OCI-LY1 (cell line): ENCODE results near the gene LAMC2.

Source experiments
- H2AFZ ChIP-seq: fragments of 200-600 bp; sonication (generic), shearing (Covaris generic); 2 replicates; pipeline ENCODE4 v1.6.0; 2014; ENCODE audit warnings: antibody characterized with exemption, mild to moderate bottlenecking, low read length
- H3F3A ChIP-seq: fragments of 200-600 bp; sonication (generic), shearing (Covaris generic); 2 replicates; pipeline ENCODE4 v1.6.0; 2014; ENCODE audit warnings: mild to moderate bottlenecking, antibody characterized with exemption, low read length, moderate library complexity; ENCODE audit not compliant: insufficient read depth
- H3K27ac ChIP-seq: fragments of 200-600 bp; sonication (generic); 2 replicates; pipeline ENCODE4 v1.5.1; 2014; ENCODE audit warnings: low read length, mixed run types, mild to moderate bottlenecking, low read depth; ENCODE audit not compliant: poor library complexity, severe bottlenecking
- H3K27me3 ChIP-seq: fragments of 200-600 bp; sonication (generic); 2 replicates; pipeline ENCODE4 v1.6.0; 2014; ENCODE audit warnings: antibody characterized with exemption, mild to moderate bottlenecking, low read length, moderate library complexity; ENCODE audit not compliant: insufficient read depth
- H3K36me3 ChIP-seq: fragments of 200-600 bp; sonication (generic); 2 replicates; pipeline ENCODE4 v1.6.1; 2014; ENCODE audit warnings: mild to moderate bottlenecking, antibody characterized with exemption, low read length, moderate library complexity, mixed read lengths; ENCODE audit not compliant: insufficient read depth
- H3K4me1 ChIP-seq: fragments of 200-600 bp; sonication (generic); 2 replicates; pipeline ENCODE4 v1.5.1; 2014; ENCODE audit warnings: mild to moderate bottlenecking, low read length, moderate library complexity; ENCODE audit not compliant: insufficient read depth, severe bottlenecking
- H3K4me2 ChIP-seq: fragments of 200-600 bp; sonication (generic), shearing (Covaris generic); 2 replicates; pipeline ENCODE4 v1.6.1; 2014; ENCODE audit warnings: low read length
- H3K4me3 ChIP-seq: fragments of 200-600 bp; sonication (generic); 2 replicates; pipeline ENCODE4 v1.5.1; 2014; ENCODE audit warnings: low read length, low read depth, mild to moderate bottlenecking, mixed read lengths; ENCODE audit not compliant: poor library complexity, severe bottlenecking
- H3K79me2 ChIP-seq: fragments of 200-600 bp; shearing (Covaris generic); 2 replicates; pipeline ENCODE4 v1.6.1; 2016; ENCODE audit warnings: mixed run types, low read length, mixed read lengths; ENCODE audit not compliant: insufficient read depth
- H3K9ac ChIP-seq: fragments of 200-600 bp; sonication (generic), shearing (Covaris generic); 2 replicates; pipeline ENCODE4 v1.6.1; 2014; ENCODE audit warnings: mild to moderate bottlenecking, low read length, mixed read lengths
- H3K9me2 ChIP-seq: fragments of 200-600 bp; sonication (generic), shearing (Covaris generic); 2 replicates; pipeline ENCODE4 v1.6.1; 2014; ENCODE audit warnings: low read depth, mild to moderate bottlenecking, low read length, mixed read lengths
- H3K9me3 ChIP-seq: fragments of 200-600 bp; shearing (Covaris generic); 2 replicates; pipeline ENCODE4 v1.6.1; 2014; ENCODE audit warnings: low read length, mixed read lengths
- H4K20me1 ChIP-seq: fragments of 200-600 bp; sonication (generic), shearing (Covaris generic); 2 replicates; pipeline ENCODE4 v1.6.0; 2016; ENCODE audit warnings: mild to moderate bottlenecking, low read length; ENCODE audit not compliant: insufficient read depth
- CTCF ChIP-seq: fragments of 200-600 bp; sonication (generic), shearing (Covaris generic); IDR thresholded peaks from 2 replicates; pipeline ENCODE4 v1.5.1; 2017; ENCODE audit warnings: mild to moderate bottlenecking, antibody characterized with exemption, low read length, moderate library complexity, mixed read lengths
- EZH2 ChIP-seq: fragments of 200-600 bp; sonication (generic), shearing (Covaris generic); IDR thresholded peaks from 2 replicates; pipeline ENCODE4 v1.8.0; 2017; ENCODE audit warnings: borderline replicate concordance, mixed run types, mild to moderate bottlenecking, antibody characterized with exemption, low read length, moderate library complexity, mixed read lengths

Gene LAMC2

GRCh38 chr1:183282101-183282855 lies 96.2 kb downstream of the LAMC2 start:
- H3F3A ChIP-seq, result no peaks in the 10 kb centered on the region
- H2AFZ ChIP-seq, result no peak overlapping the region
- H3K4me2 ChIP-seq, result no peak overlapping the region
- H3K36me3 ChIP-seq, result no peaks in the 10 kb centered on the region
- TF ChIP-seq CTCF, result no peak
- no peak for TF ChIP-seq EZH2
- H3K9me2 ChIP-seq, result no peaks in the 10 kb centered on the region
- no peak overlapping the region for H3K4me3 ChIP-seq
- H4K20me1 ChIP-seq, result no peaks in the 10 kb centered on the region
- H3K27me3 ChIP-seq, result peaks cover 3% of the 10 kb centered on the region; the same call in 1 of the 2 replicates
- H3K27ac ChIP-seq, result no peak overlapping the region
- H3K9ac ChIP-seq, result no peak overlapping the region
- no peaks in the 10 kb centered on the region for H3K9me3 ChIP-seq
- no peaks in the 10 kb centered on the region for H3K4me1 ChIP-seq
- no peaks in the 10 kb centered on the region for H3K79me2 ChIP-seq

- Histone ChIP-seq H3K9me2 (no peaks in the 10 kb centered on the region), H3K27ac (no peak overlapping the region), H3K4me1 (no peaks in the 10 kb centered on the region), H3F3A (no peaks in the 10 kb centered on the region), H3K4me3 (no peak overlapping the region), H3K9me3 (no peaks in the 10 kb centered on the region), H3K36me3 (no peaks in the 10 kb centered on the region), H4K20me1 (no peaks in the 10 kb centered on the region), H3K27me3 (peaks cover 5% of the 10 kb centered on the region; the same call in 1 of the 2 replicates), H3K4me2 (no peak overlapping the region), H2AFZ (no peak overlapping the region), H3K9ac (no peak overlapping the region), H3K79me2 (no peaks in the 10 kb centered on the region)
- TF ChIP-seq CTCF (no peak), EZH2 (no peak)
Measured at GRCh38 chr1:183283286-183283685, 97.2 kb downstream of the LAMC2 start.

GRCh38 chr1:183284086-183284485 lies 98.0 kb downstream of the LAMC2 start:
- H3K79me2 ChIP-seq, result no peaks in the 10 kb centered on the region
- H3K27me3 ChIP-seq, result peaks cover 13% of the 10 kb centered on the region; the same call in 1 of the 2 replicates
- no peaks in the 10 kb centered on the region for H4K20me1 ChIP-seq
- H3K27ac ChIP-seq, result no peak overlapping the region
- H2AFZ ChIP-seq, result no peak overlapping the region
- H3K9me3 ChIP-seq, result no peaks in the 10 kb centered on the region
- no peaks in the 10 kb centered on the region for H3K4me1 ChIP-seq
- H3K4me3 ChIP-seq, result no peak overlapping the region
- TF ChIP-seq CTCF (no peak), EZH2 (no peak)
- no peak overlapping the region for H3K9ac ChIP-seq
- H3F3A ChIP-seq, result no peaks in the 10 kb centered on the region
- H3K4me2 ChIP-seq, result no peak overlapping the region
- no peaks in the 10 kb centered on the region for H3K9me2 ChIP-seq
- H3K36me3 ChIP-seq, result no peaks in the 10 kb centered on the region
